Subcutaneous abdominal adipose tissue (tissue), 5 donors: ENCODE measurements around the gene ROCK2.

Experiments
- H3K27ac ChIP-seq: one replicate; pipeline ENCODE4 v1.7.0; 2013; ENCODE audit warnings: low read depth, mild to moderate bottlenecking, inconsistent platforms, low read length, moderate library complexity
- H3K27me3 ChIP-seq, 5 donors: one replicate each; pipeline ENCODE4 v1.7.0; 2013; ENCODE audit warnings: low read length in 5 of 5, inconsistent platforms in 1 of 5; ENCODE audit not compliant: control insufficient read depth in 5 of 5, insufficient read depth in 4 of 5
- H3K36me3 ChIP-seq, 5 donors: one replicate each; pipeline ENCODE4 v1.7.0; 2013; ENCODE audit warnings: low read length in 5 of 5; ENCODE audit not compliant: control insufficient read depth in 5 of 5, insufficient read depth in 5 of 5
- H3K4me1 ChIP-seq, 5 donors: one replicate each; pipeline ENCODE4 v1.7.0; 2013; ENCODE audit warnings: low read length in 5 of 5, mild to moderate bottlenecking in 3 of 5, moderate library complexity in 1 of 5; ENCODE audit not compliant: control insufficient read depth in 5 of 5, insufficient read depth in 5 of 5
- H3K4me3 ChIP-seq, 5 donors: one replicate each; pipeline ENCODE4 v1.7.0; 2013; ENCODE audit warnings: low read length in 5 of 5, low read depth in 1 of 5
- H3K9ac ChIP-seq, 5 donors: one replicate each; pipeline ENCODE4 v1.7.0; 2013; ENCODE audit warnings: low read length in 5 of 5, mild to moderate bottlenecking in 4 of 5, moderate library complexity in 3 of 5
- H3K9me3 ChIP-seq, 5 donors: one replicate each; pipeline ENCODE4 v1.7.0; 2013; ENCODE audit warnings: low read length in 5 of 5; ENCODE audit not compliant: control insufficient read depth in 5 of 5
- donor health status: healthy.
- donor health status: healthy.
- donor health status: healthy.
- donor health status: healthy.
- donor health status: healthy.

Gene ROCK2

DNA sequence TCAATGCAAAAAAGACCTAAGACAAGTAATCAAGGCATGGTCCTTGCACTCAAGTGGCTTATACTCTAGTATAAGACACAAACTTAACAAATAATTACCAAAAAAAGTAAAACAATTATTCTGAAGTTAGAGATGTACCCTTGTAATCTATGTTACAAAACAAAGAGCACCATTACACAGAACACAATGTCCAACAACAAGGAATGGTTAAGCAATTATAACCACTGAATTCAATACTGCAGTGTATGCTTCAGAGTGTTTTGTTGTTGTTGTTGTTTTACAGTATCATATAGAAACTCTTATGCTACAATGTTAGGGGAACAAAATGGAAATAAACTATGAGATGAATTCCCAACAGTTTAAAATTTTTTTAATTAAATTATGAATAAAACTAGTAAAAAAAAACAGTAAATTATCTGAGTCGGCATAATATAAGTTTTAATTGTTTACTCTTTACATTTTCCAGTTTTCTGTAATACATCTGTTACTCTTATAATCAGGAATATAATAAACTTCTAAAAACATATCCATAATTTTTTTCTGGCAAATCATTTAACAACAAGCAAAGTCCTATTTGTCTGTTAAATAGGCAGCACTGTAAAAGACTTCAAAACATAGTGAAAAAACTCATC is 29.2 kb downstream of the ROCK2 start:
- H3K27ac ChIP-seq: no peak overlapping the region
- H3K9me3 ChIP-seq: no peaks in the 10 kb centered on the region
- no peak overlapping the region for H3K9ac ChIP-seq
- no peaks in the 10 kb centered on the region for H3K36me3 ChIP-seq
- H3K27me3 ChIP-seq: no peaks in the 10 kb centered on the region
- no peak overlapping the region for H3K4me3 ChIP-seq
- peaks cover 0 to 25% (median 5%) of the 10 kb centered on the region in 5 donors for H3K4me1 ChIP-seq

DNA sequence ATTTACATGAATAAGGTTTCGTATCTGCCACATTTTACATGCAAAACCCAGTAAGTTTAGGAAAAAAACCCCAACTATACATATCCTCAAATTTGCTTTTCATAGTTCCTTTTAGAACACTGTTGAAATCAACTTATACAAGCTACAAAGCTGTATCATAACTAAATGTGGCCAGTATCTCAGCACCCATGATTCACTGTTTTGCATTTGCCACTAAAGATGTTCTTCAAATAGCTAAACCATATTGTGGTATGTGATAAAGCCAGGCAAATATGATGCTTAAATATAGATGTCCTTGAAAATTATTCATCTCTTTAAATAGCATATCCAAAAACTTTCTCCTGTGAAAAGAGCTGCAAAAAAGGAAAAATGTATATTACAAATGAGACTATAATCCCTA is 29.9 kb downstream of the ROCK2 start:
- Histone ChIP-seq H3K36me3 (no peaks in the 10 kb centered on the region), H3K4me3 (no peak overlapping the region), H3K9me3 (no peaks in the 10 kb centered on the region), H3K27ac (no peak overlapping the region), H3K27me3 (no peaks in the 10 kb centered on the region), H3K4me1 (peaks cover 0 to 24% (median 5%) of the 10 kb centered on the region in 5 donors), H3K9ac (no peak overlapping the region)

DNA sequence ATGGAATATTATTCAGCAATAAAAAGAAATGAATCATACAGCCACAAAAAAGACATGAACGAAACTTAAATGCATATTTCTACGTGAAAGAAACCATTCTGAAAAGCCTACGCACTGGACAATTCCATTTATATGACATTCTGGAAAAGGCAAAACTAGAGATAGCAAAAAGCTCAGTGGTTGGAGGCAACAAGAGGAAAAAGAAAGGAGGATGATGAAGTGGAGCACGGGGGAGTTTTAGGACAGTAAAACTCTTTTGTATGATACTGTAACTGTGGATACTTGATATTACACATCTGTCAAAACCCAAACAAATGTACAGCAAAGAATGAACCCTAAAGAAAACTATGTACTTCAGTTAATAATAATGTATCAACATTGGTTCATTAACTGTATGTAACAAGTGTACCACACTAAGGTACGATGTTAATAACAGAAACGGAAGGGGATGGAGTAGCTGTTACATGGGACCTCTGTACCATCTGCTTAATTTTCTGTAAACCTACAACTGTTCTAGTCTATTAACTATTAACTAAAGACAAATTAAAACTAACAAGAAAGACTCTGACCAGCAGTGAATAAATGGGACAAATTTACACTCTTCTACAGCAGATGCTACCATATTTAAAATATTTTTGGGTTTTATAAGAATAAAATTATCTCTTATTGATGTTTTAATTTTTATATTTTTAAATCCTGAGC is 31.5 kb downstream of the ROCK2 start:
- H3K27ac ChIP-seq: no peak overlapping the region
- no peak overlapping the region for H3K4me3 ChIP-seq
- no peak overlapping the region for H3K9ac ChIP-seq
- no peaks in the 10 kb centered on the region for H3K9me3 ChIP-seq
- no peaks in the 10 kb centered on the region for H3K36me3 ChIP-seq
- H3K27me3 ChIP-seq: no peaks in the 10 kb centered on the region
- peaks cover 0 to 24% (median 5%) of the 10 kb centered on the region in 5 donors for H3K4me1 ChIP-seq

DNA sequence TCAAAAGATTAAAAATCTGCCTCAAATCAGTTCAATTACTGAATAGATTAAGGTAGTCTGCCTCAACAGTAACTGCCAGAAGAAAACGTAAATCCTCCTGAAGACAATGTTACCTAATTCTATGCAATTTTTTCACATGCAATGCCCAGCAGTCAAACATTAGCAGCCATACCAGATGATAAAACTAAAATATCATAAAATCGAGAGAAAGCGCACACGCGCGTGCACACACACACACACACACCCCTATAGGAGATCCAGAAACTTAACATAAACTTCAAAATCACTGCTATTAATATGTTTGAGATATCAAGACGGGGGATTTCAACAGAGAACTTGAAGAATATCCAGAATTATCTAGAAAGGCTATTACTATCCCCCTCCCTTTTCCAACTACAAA is 32.9 kb downstream of the ROCK2 start:
- Histone ChIP-seq H3K4me3 (no peak overlapping the region), H3K9me3 (no peaks in the 10 kb centered on the region), H3K27ac (no peak overlapping the region), H3K9ac (no peak overlapping the region), H3K4me1 (peaks cover 0 to 30% (median 8%) of the 10 kb centered on the region in 5 donors), H3K27me3 (no peaks in the 10 kb centered on the region), H3K36me3 (no peaks in the 10 kb centered on the region)

DNA sequence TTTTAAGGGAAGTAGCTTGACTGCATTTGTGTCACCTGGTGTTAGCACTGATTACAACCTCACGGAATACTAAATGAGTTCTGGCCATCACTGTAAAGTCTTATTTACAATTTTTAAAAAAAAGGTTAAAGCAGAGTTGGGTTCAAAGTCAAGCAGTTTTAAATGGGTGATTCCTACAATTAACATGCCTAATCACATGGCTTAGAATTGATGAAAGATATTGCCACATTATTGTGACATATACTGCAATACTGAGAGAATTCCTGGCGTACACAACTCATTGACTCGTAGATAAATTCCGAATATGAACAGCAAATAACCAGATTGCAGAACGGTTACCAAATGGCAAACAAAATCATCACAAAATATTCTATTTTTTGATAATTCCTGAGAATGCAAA is 34.2 kb downstream of the ROCK2 start:
- Histone ChIP-seq H3K36me3 (no peaks in the 10 kb centered on the region), H3K4me3 (no peak overlapping the region), H3K4me1 (peaks cover 2 to 40% (median 20%) of the 10 kb centered on the region in 5 donors), H3K9ac (peak overlapping the region in 1 of 5 donors; percentile 51), H3K9me3 (no peaks in the 10 kb centered on the region), H3K27me3 (no peaks in the 10 kb centered on the region), H3K27ac (peak overlapping the region; percentile 55)

DNA sequence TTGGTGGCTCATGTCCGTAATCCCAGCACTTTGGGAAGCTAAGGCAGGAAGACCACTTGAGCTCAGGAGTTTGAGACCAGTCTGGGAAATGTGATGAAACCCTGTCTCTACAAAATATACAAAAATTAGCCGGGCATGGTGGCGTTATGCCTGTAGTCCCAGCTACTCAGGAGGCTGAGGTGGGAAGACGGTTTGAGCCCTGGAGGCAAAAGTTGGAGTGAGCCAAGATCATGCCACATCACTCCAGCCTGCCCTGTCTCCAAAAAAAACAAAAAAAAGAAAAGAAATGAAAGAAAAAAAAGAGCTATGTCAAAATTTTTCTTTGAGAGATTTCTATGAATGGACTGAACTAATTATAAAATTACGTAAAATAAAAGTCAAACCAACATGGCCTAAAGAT is 34.7 kb downstream of the ROCK2 start:
- Histone ChIP-seq H3K4me1 (peaks cover 2 to 42% (median 24%) of the 10 kb centered on the region in 5 donors), H3K27ac (peak overlapping the region; percentile 55)

DNA sequence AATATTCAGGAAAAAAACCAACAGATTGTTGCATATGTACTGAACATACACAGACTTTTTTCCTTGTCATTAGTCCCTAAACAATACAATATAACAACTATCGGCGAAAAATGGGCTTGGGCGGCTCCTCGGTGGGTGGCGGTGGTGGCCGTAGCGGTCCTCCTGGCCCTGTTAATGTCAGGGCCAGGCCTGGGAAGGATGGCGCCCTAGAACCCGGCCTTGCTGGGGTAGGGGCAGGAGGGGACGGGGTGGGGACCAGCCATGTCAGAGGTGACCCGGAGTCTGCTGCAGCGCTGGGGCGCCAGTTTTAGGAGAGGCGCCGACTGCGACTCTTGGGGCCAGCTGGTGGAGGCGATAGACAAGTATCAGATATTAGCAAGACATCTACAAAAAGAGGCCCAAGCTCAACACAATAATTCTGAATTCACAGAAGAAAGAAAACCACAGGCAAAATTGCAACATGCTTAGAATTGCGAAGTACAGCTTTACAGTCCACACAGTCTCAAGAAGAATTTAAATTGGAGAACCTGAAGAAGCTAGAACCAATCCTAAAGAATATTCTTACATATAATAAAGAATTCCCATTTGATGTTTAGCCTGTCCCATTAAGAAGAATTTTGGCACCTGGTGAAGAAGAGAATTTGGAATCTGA is 36.5 kb downstream of the ROCK2 start:
- Histone ChIP-seq H3K4me1 (peaks cover 2 to 54% (median 33%) of the 10 kb centered on the region in 5 donors), H3K36me3 (no peaks in the 10 kb centered on the region), H3K27me3 (no peaks in the 10 kb centered on the region), H3K27ac (no peak overlapping the region), H3K9ac (no peak overlapping the region), H3K9me3 (no peaks in the 10 kb centered on the region), H3K4me3 (no peak overlapping the region)

More for the DNA sequence above, 34.7 kb downstream of the ROCK2 start:
- H3K9ac ChIP-seq: peak overlapping the region in 1 of 5 donors; percentile 51
- no peak overlapping the region for H3K4me3 ChIP-seq
- no peaks in the 10 kb centered on the region for H3K9me3 ChIP-seq
- no peaks in the 10 kb centered on the region for H3K27me3 ChIP-seq
- H3K36me3 ChIP-seq: no peaks in the 10 kb centered on the region

DNA sequence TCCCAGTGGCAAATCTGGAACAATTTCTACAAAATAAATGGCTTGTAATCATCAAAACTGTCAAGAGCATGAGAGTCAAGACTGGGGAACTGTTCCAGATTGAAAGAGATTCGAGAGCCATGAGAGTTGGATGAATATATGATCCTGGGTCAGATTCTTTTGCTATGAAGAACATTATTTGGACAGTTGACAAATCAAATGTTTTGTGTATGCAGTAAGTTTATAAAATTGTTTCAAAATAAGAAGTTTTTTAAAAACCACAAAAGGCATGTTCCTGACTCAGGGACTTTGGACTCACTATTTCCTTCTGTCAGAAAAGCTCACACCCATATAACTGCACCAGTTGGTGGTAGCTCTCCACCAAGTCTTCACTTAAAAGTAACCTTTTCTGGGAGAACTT is 38.5 kb downstream of the ROCK2 start:
- Histone ChIP-seq H3K9ac (no peak overlapping the region), H3K27ac (peak overlapping the region; percentile 77), H3K27me3 (no peaks in the 10 kb centered on the region), H3K9me3 (no peaks in the 10 kb centered on the region), H3K36me3 (no peaks in the 10 kb centered on the region), H3K4me3 (no peak overlapping the region), H3K4me1 (peaks cover 2 to 49% (median 33%) of the 10 kb centered on the region in 5 donors)

DNA sequence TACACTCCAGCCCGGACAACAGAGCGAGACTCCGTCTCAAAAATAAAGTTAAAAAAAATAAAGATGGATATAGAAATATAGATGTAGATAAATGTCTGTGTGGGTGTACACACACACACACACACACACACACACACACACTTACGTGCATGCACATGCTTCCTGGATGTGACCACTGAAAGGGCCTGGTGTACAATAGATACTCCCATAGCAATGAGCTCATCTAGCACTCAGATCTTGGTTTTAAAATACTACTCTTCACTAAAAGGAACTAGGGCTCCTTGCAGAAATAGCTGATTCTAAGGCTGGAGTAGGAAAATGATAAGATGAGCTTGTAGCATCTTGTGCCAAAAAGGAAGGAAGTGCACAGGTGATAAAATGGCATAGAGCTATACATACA is 39.1 kb downstream of the ROCK2 start:
- Histone ChIP-seq H3K27ac (peak overlapping the region; percentile 77), H3K36me3 (no peaks in the 10 kb centered on the region), H3K9ac (no peak overlapping the region), H3K27me3 (no peaks in the 10 kb centered on the region), H3K4me1 (peaks cover 2 to 43% (median 30%) of the 10 kb centered on the region in 5 donors), H3K9me3 (no peaks in the 10 kb centered on the region), H3K4me3 (no peak overlapping the region)

DNA sequence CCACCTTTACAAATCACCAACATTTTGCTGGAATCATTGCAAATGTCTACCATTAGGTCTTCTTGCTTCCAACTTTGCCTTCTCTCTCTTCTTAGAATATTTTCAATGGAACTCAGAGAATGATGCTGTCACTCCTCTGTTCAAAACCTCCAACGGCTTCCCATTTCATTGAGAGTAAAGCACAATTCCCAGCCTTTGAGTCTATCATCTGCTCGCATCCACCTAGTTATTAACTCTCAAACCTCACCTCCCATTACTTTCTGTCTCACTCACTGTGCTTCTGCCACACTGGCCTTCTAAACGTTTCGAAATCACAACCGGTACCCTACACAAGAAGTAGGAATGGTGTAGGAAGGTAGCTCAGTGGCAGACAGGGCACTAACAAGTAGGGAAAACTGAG is 40.0 kb downstream of the ROCK2 start:
- H3K27ac ChIP-seq: no peak overlapping the region
- H3K4me1 ChIP-seq: peaks cover 2 to 38% (median 25%) of the 10 kb centered on the region in 5 donors
- no peaks in the 10 kb centered on the region for H3K27me3 ChIP-seq
- H3K9ac ChIP-seq: no peak overlapping the region
- H3K9me3 ChIP-seq: no peaks in the 10 kb centered on the region
- H3K4me3 ChIP-seq: no peak overlapping the region
- no peaks in the 10 kb centered on the region for H3K36me3 ChIP-seq
